ENCODE measurements around the gene LILRB5.
"Not testable (repeated sequence)": the region's sequence is repeated elsewhere in the genome, so short reads cannot be mapped to it uniquely, and the experiment has no call there.

The LILRB5 gene

GRCh38 chr19:54211235-54211634 is 45.8 kb downstream of the LILRB5 start:
- DNase-seq (ENCODE audit: low spot score), result no peak

GRCh38 chr19:54209811-54210494 is 47.1 kb downstream of the LILRB5 start:
- DNase-seq (ENCODE audit: low spot score), result peak; percentile 95

GRCh38 chr19:54209058-54209810 is 47.8 kb downstream of the LILRB5 start:
- no peak for DNase-seq (ENCODE audit: low spot score)

- no peak for DNase-seq (ENCODE audit: low spot score)
Measured at GRCh38 chr19:54208784-54209057, 48.4 kb downstream of the LILRB5 start.

GRCh38 chr19:54207983-54208783 is 48.9 kb downstream of the LILRB5 start:
- peak; percentile 73 for DNase-seq (ENCODE audit: low spot score)

GRCh38 chr19:54207676-54207982 is 49.4 kb downstream of the LILRB5 start:
- no peak for DNase-seq (ENCODE audit: low spot score)

GRCh38 chr19:54207193-54207592 is 49.9 kb downstream of the LILRB5 start:
- not testable (repeated sequence) for DNase-seq (ENCODE audit: low spot score)

GRCh38 chr19:54206831-54207177 is 50.3 kb downstream of the LILRB5 start:
- DNase-seq (ENCODE audit: low spot score), result no peak

GRCh38 chr19:54206030-54206830 is 50.8 kb downstream of the LILRB5 start:
- DNase-seq (ENCODE audit: low spot score), result no peak

GRCh38 chr19:54204767-54205468 is 52.2 kb downstream of the LILRB5 start:
- DNase-seq (ENCODE audit: low spot score), result no peak

GRCh38 chr19:54203151-54203611 is 53.9 kb downstream of the LILRB5 start:
- peak; percentile 39 for DNase-seq (ENCODE audit: low spot score)

- no peak for DNase-seq (ENCODE audit: low spot score)
Measured at GRCh38 chr19:54201980-54202379, 55.1 kb downstream of the LILRB5 start.

- DNase-seq (ENCODE audit: low spot score), result no peak
Measured at GRCh38 chr19:54201172-54201701, 55.8 kb downstream of the LILRB5 start.

All from hematopoietic multipotent progenitor cell treated with erythropoietin and hydrocortisone succinate and interleukin-3 and kit ligand, for 17 days (in vitro differentiated cells).